Tibial nerve (tissue), 4 donors: ENCODE data around the gene KAZN.

Experiments used
- EP300 ChIP-seq, 2 donors: sonication (generic); formaldehyde crosslinking; IDR thresholded peaks; one replicate each; pipeline ENCODE4 v1.6.1; 2017; ENCODE audit warnings: antibody characterized with exemption in 2 of 2, mild to moderate bottlenecking in 1 of 2
- POLR2A ChIP-seq, 2 donors: fragments of 450-650 bp; IDR thresholded peaks; one replicate each; pipeline ENCODE4 v1.6.1; 2017; ENCODE audit warnings: antibody characterized with exemption in 2 of 2, mild to moderate bottlenecking in 2 of 2, moderate library complexity in 2 of 2
- TF ChIP-seq, protein P1 (sequence below), 5 experiments: fragments of 200-600 bp in 3 of 5; fragments of 450-650 bp in 2 of 5; sonication (generic) in 3 of 5; IDR thresholded peaks; one replicate each; pipeline ENCODE4 v1.5.1; 2016 to 2019; ENCODE audit warnings: antibody characterized with exemption in 5 of 5, mild to moderate bottlenecking in 3 of 5, moderate library complexity in 2 of 5

DNA sequence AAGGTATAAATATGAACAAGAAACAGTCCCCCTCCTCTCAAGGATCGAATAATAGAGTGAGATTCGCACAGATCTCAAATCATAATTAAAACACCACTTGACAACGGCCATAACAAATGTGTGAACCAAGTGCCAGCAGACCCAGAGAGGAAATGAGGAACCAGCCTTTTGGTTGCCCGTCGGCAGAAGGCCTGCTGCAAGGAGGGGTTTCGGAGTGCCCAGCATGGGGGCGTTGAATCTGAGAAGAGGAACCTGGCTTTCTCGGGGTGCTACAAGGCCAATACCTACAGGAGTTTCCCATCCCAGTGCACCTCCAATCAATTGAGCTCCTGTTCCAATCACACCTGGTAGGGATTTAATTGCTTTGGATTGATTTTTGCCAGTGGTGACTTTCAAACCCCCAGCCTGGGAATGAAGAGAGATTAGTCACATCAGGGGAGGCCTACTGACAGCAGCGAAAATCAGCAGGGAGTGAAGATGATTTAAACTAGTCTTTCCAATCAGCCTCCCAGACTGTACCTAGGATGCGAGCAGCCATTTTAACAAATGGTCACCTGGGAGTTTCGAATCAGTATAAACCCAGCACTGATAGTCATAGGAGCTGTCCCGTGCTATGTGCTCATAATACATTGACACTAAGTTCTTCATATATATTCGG, 263.8 kb downstream of the KAZN start:
- TF ChIP-seq, protein P1, sequence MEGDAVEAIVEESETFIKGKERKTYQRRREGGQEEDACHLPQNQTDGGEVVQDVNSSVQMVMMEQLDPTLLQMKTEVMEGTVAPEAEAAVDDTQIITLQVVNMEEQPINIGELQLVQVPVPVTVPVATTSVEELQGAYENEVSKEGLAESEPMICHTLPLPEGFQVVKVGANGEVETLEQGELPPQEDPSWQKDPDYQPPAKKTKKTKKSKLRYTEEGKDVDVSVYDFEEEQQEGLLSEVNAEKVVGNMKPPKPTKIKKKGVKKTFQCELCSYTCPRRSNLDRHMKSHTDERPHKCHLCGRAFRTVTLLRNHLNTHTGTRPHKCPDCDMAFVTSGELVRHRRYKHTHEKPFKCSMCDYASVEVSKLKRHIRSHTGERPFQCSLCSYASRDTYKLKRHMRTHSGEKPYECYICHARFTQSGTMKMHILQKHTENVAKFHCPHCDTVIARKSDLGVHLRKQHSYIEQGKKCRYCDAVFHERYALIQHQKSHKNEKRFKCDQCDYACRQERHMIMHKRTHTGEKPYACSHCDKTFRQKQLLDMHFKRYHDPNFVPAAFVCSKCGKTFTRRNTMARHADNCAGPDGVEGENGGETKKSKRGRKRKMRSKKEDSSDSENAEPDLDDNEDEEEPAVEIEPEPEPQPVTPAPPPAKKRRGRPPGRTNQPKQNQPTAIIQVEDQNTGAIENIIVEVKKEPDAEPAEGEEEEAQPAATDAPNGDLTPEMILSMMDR (IDR thresholded peaks at IDR 0.05) = no peak
- TF ChIP-seq POLR2A (IDR thresholded peaks at IDR 0.05) (no peak), EP300 (IDR thresholded peaks at IDR 0.05) (no peak)
